Lower lobe of right lung (tissue), 2 donors: ENCODE measurements around the gene FMO1. TPM values are rescaled to one million over a fixed set of nuclear protein-coding genes. Genes with fewer than 3 reads are reported as not detected.
A peak's percentile ranks its signal among the peaks of the same experiment; 100 is the strongest.

Source experiments
- ATAC-seq, 2 donors: fragments of 200-7000 bp; cut with Tn5 transposase; one replicate each; pipeline ENCODE4 v1.9.1; 2020 to 2022; ENCODE audit warnings: mild to moderate bottlenecking in 2 of 2, moderate library complexity in 2 of 2
- DNase-seq: peaks from one replicate; pipeline ENCODE4 v3.0.0-alpha.2; 2020
- H3K27ac ChIP-seq: fragments of 200-600 bp; one replicate; pipeline ENCODE4 v1.8.0; 2022
- H3K27me3 ChIP-seq: fragments of 200-600 bp; one replicate; pipeline ENCODE4 v1.8.0; 2022; ENCODE audit warnings: low read depth
- H3K36me3 ChIP-seq: fragments of 200-600 bp; one replicate; pipeline ENCODE4 v1.8.0; 2022; ENCODE audit warnings: mild to moderate bottlenecking
- H3K4me1 ChIP-seq: fragments of 200-600 bp; one replicate; pipeline ENCODE4 v1.8.0; 2022
- H3K4me3 ChIP-seq: fragments of 200-600 bp; one replicate; pipeline ENCODE4 v1.8.0; 2022; ENCODE audit warnings: mild to moderate bottlenecking
- H3K9me3 ChIP-seq: fragments of 200-600 bp; one replicate; pipeline ENCODE4 v1.8.0; 2022
- intact Hi-C: fragments of 100-400 bp; cut with DNase I; formaldehyde crosslinking; loops from one replicate; pipeline ENCODE4 v1.11.0; 2022
- total RNA-seq: library from RNA; stranded (reverse); fragmentation: NEBNext Ultra II Directional; extraction: Animal tissue kit (Norgen Biotek cat#: 25700); gene quantifications from one replicate; pipeline ENCODE4 v1.2.1, GENCODE V29; 2021
- TF ChIP-seq, protein P1 (sequence below): fragments of 200-600 bp; IDR thresholded peaks from one replicate; pipeline ENCODE4 v1.8.0; 2022; ENCODE audit warnings: antibody characterized with exemption, mild to moderate bottlenecking
- donor health status: DM: no; HTN: yes; CAD: no; lungs with severe emphysema.

The FMO1 gene
- total RNA-seq, 1 donor from 2014 or later: 2.4 TPM

GRCh38 chr1:171247501-171247900, 793 bp upstream of the FMO1 start:
- H3K4me1 ChIP-seq: no peaks in the 10 kb centered on the region
- intact Hi-C loops: no loop called here
- TF ChIP-seq, protein P1, sequence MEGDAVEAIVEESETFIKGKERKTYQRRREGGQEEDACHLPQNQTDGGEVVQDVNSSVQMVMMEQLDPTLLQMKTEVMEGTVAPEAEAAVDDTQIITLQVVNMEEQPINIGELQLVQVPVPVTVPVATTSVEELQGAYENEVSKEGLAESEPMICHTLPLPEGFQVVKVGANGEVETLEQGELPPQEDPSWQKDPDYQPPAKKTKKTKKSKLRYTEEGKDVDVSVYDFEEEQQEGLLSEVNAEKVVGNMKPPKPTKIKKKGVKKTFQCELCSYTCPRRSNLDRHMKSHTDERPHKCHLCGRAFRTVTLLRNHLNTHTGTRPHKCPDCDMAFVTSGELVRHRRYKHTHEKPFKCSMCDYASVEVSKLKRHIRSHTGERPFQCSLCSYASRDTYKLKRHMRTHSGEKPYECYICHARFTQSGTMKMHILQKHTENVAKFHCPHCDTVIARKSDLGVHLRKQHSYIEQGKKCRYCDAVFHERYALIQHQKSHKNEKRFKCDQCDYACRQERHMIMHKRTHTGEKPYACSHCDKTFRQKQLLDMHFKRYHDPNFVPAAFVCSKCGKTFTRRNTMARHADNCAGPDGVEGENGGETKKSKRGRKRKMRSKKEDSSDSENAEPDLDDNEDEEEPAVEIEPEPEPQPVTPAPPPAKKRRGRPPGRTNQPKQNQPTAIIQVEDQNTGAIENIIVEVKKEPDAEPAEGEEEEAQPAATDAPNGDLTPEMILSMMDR: no peak
- peaks cover 6% of the 10 kb centered on the region for H3K27me3 ChIP-seq
- H3K27ac ChIP-seq: no peak overlapping the region
- H3K36me3 ChIP-seq: no peaks in the 10 kb centered on the region
- no peak overlapping the region for H3K4me3 ChIP-seq
- H3K9me3 ChIP-seq: no peaks in the 10 kb centered on the region
- ATAC-seq: no peak
- no peak for DNase-seq

DNA sequence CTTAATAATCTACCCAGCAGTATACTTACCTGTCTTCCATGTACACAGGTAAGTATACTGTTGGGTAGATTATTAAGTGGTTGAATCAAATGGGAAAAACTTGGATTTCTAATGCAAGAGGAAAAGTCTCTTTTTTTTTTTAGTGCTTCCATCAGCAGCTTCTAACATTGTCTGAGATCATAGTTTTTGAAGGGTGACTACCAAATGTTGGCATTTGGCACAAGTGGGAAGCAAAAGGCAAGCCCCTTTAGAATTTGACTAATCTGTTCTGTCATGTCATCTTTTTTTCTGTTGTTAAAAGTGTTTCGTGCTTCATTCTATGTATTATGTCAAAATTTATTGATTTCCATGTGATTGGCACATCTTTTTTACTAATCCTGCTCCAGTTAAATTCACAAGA, 547 bp downstream of the FMO1 start:
- intact Hi-C loops: no loop called here
- H3K27me3 ChIP-seq: peaks cover 10% of the 10 kb centered on the region
- TF ChIP-seq, protein P1: no peak

DNA sequence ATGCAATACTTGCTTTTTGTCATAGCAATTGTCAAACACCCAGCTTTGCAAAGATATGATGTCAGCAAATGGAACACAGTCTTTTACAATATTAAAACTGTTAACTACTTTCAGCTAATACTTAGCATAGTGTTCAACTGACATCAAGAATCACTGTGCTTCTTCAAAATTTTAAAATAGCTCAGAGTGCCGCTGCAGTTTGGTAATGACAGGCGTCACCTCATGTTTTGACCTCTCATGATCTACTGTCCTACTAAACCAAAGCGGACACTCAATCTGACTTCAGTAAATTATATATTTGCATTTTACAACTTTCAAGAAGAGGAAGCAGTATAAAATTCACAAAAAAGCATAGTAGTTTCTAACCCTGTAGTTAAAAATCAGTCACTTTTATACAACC, 2.0 kb downstream of the FMO1 start:
- no peaks in the 10 kb centered on the region for H3K9me3 ChIP-seq
- no peak overlapping the region for H3K27ac ChIP-seq
- intact Hi-C loops: no loop called here
- no peaks in the 10 kb centered on the region for H3K36me3 ChIP-seq
- no peak overlapping the region for H3K4me3 ChIP-seq
- H3K27me3 ChIP-seq: peaks cover 10% of the 10 kb centered on the region
- DNase-seq (no peak), ATAC-seq (no peak)
- TF ChIP-seq, protein P1: no peak
- no peaks in the 10 kb centered on the region for H3K4me1 ChIP-seq

More for the DNA sequence above, 547 bp downstream of the FMO1 start:
- Histone ChIP-seq H3K4me1 (no peaks in the 10 kb centered on the region), H3K4me3 (no peak overlapping the region), H3K9me3 (no peaks in the 10 kb centered on the region), H3K36me3 (no peaks in the 10 kb centered on the region), H3K27ac (no peak overlapping the region)
- no peak for ATAC-seq
- no peak for DNase-seq

- Histone ChIP-seq H3K27ac (no peak overlapping the region), H3K36me3 (no peaks in the 10 kb centered on the region), H3K9me3 (no peaks in the 10 kb centered on the region), H3K4me3 (peak overlapping the region; percentile 55), H3K4me1 (no peaks in the 10 kb centered on the region), H3K27me3 (peaks cover 10% of the 10 kb centered on the region)
- no peak for DNase-seq
- TF ChIP-seq, protein P1: peak; percentile 54
- intact Hi-C loops: no loop called here
- peak; percentile 57 to 76 for ATAC-seq
Observed at GRCh38 chr1:171251042-171251951, 3.0 kb downstream of the FMO1 start.

DNA sequence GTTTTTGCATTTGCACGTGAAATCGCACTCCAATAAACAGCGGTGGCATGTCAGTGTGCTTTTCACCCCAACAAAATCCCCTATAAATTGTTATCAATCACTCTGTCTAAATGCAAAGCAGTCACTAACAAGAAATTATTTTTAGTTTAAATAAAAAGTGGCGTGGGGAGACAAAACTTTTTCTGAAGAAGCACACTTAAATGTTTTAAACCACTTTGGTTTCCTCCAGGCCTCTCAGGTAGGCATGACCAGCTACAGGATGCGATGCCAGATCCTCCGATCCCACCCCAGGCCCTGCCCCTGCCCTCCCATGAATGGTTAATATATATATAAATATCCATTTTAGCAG, 3.6 kb downstream of the FMO1 start:
- TF ChIP-seq, protein P1: no peak
- DNase-seq (no peak), ATAC-seq (no peak)
- Histone ChIP-seq H3K27me3 (peaks cover 10% of the 10 kb centered on the region), H3K27ac (no peak overlapping the region), H3K4me1 (no peaks in the 10 kb centered on the region), H3K36me3 (no peaks in the 10 kb centered on the region), H3K4me3 (peak overlapping the region; percentile 55), H3K9me3 (no peaks in the 10 kb centered on the region)
- intact Hi-C loops: no loop called here
